SK-N-SH treated with all-trans-retinoic acid at 6 μM for 48 hours (cell line): Measurements from ENCODE around the gene EGFL7.

Source experiments
- ARNTL ChIP-seq: fragments of 450-650 bp; formaldehyde crosslinking; IDR thresholded peaks from 2 replicates; pipeline ENCODE4 v1.5.0; 2020; ENCODE audit warnings: low read depth, mild to moderate bottlenecking, moderate library complexity, borderline replicate concordance
- ZNF565 ChIP-seq: fragments of 450-650 bp; formaldehyde crosslinking; conservative IDR thresholded peaks from 2 replicates; pipeline ENCODE4 v1.5.0; 2020; ENCODE audit warnings: low read depth, mild to moderate bottlenecking, moderate library complexity
- TF ChIP-seq, protein P1 (sequence below): fragments of 250-450 bp; sonication (Bioruptor Pico); IDR thresholded peaks from 2 replicates; pipeline ENCODE4 v1.8.0; 2020; ENCODE audit warnings: mild to moderate bottlenecking, moderate library complexity, borderline replicate concordance
- TF ChIP-seq, protein P2 (sequence below): fragments of 250-450 bp; sonication (Bioruptor Pico); IDR thresholded peaks from 2 replicates; pipeline ENCODE4 v1.8.0; 2021; ENCODE audit warnings: low read depth, mild to moderate bottlenecking, moderate library complexity, borderline replicate concordance

DNA sequence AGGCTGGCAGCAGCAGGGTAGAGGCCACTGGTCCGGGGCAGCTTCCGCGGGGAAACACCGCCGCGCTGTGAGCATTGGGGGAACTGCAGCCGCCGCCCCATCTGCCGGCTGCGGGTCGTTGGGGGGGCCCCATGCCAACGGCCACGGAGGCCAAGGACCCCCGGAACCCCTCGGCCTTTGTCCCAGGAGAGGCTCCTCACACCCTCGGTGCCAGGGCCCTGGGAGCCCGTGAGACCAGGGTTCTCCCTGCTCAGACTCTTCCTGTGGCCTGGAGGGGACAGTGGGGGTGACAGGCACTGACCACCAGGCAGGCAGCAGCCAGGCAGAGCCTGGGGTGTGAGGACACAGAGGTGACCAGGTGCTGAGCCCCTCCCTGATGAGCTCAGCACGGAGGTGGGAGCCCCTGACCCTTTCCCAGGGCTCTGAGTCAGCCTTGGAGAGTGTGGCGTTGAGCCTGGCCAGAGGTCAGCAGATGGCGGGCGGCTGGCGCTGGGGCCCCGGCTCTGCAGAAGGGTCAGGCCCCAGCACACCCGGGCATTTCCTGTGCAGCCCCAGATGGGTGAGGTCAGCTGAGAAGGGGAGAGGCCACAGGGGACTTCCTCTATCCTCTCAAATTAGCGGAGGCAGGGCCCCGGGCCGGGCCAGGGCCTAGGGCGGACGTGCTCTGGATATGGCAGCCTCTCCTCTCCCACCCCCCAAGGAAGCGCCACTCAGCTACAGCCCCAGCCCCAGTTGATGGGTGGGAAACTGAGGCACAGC lies 17.9 kb upstream of the EGFL7 start:
- TF ChIP-seq ZNF565 (CRISPR knock-in tag) (no peak), ARNTL (no peak)
- TF ChIP-seq, protein P1, sequence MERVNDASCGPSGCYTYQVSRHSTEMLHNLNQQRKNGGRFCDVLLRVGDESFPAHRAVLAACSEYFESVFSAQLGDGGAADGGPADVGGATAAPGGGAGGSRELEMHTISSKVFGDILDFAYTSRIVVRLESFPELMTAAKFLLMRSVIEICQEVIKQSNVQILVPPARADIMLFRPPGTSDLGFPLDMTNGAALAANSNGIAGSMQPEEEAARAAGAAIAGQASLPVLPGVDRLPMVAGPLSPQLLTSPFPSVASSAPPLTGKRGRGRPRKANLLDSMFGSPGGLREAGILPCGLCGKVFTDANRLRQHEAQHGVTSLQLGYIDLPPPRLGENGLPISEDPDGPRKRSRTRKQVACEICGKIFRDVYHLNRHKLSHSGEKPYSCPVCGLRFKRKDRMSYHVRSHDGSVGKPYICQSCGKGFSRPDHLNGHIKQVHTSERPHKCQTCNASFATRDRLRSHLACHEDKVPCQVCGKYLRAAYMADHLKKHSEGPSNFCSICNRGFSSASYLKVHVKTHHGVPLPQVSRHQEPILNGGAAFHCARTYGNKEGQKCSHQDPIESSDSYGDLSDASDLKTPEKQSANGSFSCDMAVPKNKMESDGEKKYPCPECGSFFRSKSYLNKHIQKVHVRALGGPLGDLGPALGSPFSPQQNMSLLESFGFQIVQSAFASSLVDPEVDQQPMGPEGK (CRISPR knock-in tag): no peak
- TF ChIP-seq, protein P2, sequence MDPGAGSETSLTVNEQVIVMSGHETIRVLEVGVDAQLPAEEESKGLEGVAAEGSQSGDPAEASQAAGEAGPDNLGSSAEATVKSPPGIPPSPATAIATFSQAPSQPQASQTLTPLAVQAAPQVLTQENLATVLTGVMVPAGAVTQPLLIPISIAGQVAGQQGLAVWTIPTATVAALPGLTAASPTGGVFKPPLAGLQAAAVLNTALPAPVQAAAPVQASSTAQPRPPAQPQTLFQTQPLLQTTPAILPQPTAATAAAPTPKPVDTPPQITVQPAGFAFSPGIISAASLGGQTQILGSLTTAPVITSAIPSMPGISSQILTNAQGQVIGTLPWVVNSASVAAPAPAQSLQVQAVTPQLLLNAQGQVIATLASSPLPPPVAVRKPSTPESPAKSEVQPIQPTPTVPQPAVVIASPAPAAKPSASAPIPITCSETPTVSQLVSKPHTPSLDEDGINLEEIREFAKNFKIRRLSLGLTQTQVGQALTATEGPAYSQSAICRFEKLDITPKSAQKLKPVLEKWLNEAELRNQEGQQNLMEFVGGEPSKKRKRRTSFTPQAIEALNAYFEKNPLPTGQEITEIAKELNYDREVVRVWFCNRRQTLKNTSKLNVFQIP: no peak
